SK-N-MC (cell line): Measurements from ENCODE around the gene MRPL55.

ENCODE experiments used
- EZH2 ChIP-seq: fragments of 200-600 bp; sonication (generic); IDR thresholded peaks from one replicate; pipeline ENCODE4 v1.6.1; 2017; ENCODE audit warnings: antibody characterized with exemption
- FOXP2 ChIP-seq: optimal IDR thresholded peaks from 2 replicates; pipeline ENCODE3; 2011; ENCODE audit warnings: mild to moderate bottlenecking, moderate library complexity; ENCODE audit not compliant: insufficient read depth; ENCODE audit errors: extremely low read length, control extremely low read depth
- POLR2AphosphoS5 ChIP-seq: IDR thresholded peaks from 2 replicates; pipeline ENCODE4 v1.6.1; 2012; ENCODE audit warnings: mild to moderate bottlenecking, low read depth, low read length, borderline replicate concordance

DNA sequence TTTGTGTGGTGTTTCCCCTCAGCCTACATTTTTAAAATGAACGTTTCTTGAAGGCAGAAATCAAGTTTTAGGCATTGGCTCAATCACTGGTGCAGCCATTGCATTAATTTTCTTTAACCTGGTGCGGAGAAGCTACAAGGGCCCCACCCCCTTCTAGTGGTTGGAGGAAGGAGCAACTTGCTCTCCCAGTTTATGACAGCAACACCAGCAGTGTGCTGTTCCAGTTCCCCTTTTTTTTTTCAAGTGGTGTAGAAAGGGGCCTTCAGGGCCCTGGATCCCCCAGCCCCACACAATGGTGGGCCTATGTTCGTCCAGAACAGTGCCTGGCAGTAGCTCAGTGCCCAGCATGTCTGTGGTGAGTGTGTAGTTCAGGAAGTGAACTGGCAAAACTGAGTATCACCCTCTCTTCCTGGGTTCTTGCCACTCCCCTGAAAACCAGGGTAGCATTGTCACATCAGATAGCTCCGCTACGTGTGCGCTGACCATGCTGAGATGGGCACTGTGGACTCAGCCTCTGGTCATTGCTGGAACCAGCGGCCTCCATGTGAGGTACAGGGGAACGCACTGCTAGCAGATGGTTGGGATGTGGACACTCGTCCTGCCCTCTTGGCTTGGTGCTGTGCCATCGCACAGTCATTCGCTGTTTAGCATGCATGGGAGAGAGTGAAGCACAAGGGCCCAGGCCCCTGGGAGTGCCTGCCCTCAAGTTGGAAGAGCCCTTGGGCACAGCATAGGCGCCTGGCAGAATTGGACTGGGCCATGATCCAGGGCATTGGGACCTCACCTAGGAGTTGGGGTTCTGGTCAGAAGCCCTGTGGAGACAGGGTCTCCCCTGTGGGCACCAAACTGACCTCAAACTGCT, 19.3 kb downstream of the MRPL55 start:
- TF ChIP-seq EZH2 (no peak), POLR2AphosphoS5 (no peak), FOXP2 (no peak)
